Peyer's patch (tissue), 4 donors: Measurements from ENCODE around the gene CNTN4.

ENCODE experiments used
- CTCF ChIP-seq, 6 experiments: fragments of 450-650 bp in 4 of 6; fragments of 200-600 bp in 2 of 6; sonication (generic) in 1 of 6; IDR thresholded peaks; one replicate each; pipeline ENCODE4 v1.5.1; 2017 to 2019; ENCODE audit warnings: antibody characterized with exemption in 6 of 6, mild to moderate bottlenecking in 3 of 6, moderate library complexity in 1 of 6
- POLR2A ChIP-seq, 2 donors: fragments of 450-650 bp; IDR thresholded peaks; one replicate each; pipeline ENCODE4 v1.5.1; 2017; ENCODE audit warnings: antibody characterized with exemption in 2 of 2, mild to moderate bottlenecking in 2 of 2, moderate library complexity in 2 of 2

DNA sequence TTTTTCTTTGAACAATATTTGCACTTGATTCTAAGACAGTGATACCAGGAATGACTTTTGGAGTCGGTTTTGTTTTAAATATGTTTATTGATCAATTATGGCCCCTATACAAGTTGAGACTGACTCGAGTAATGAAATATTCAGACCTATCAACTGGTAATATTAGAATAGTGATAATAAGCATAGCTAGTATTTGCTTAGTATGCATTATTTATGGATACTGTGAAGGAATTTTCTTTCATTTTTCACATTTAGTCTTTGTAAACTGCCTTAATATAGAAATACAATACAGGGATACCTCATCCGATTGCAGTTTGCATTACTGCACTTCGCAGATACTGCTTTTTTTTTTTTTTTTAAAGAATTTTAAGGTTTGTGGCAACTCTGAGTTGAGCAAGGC is 107.9 kb downstream of the CNTN4 start:
- TF ChIP-seq CTCF (IDR thresholded peaks at IDR 0.05) = no peak
- no peak for TF ChIP-seq POLR2A (IDR thresholded peaks at IDR 0.05)
